Right lobe of liver (tissue), 4 donors: Measurements from ENCODE around the gene SRSF9.

ENCODE experiments used
- POLR2A ChIP-seq: fragments of 450-650 bp; IDR thresholded peaks from one replicate; pipeline ENCODE4 v1.6.1; 2017; ENCODE audit warnings: antibody characterized with exemption, mild to moderate bottlenecking
- TF ChIP-seq, protein P1 (sequence below), 4 donors: fragments of 200-600 bp in 3 of 4; fragments of 450-650 bp in 1 of 4; IDR thresholded peaks; one replicate each; pipeline versions ENCODE4 v1.5.1 to v1.8.0; 2016 to 2022; ENCODE audit warnings: antibody characterized with exemption in 4 of 4, mild to moderate bottlenecking in 2 of 4
- donor health status: DM: no; HTN: no; CAD: no.
- donor health status: DM: no; HTN: no; CAD: no.
- donor health status: DM: no; HTN: yes; CAD: no.

DNA sequence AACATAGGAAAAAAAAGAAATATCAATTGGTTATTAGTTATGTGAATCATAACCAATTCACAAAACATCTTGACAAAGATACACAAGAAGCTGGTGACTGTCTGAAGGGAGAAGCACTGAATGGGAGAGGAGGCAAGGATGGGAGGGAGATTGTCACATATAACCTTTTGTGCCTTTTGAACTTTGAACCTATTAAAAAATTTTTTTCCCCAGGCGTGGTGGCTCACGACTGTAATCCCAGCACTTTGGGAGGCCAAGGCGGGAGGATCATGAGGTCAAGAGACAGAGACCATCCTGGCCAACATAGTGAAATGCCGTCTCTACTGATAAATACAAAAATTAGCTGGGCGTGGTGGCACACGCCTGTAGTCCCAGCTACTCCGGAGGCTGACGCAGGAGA is 39.0 kb upstream of the SRSF9 start:
- no peak for TF ChIP-seq POLR2A
- TF ChIP-seq, protein P1, sequence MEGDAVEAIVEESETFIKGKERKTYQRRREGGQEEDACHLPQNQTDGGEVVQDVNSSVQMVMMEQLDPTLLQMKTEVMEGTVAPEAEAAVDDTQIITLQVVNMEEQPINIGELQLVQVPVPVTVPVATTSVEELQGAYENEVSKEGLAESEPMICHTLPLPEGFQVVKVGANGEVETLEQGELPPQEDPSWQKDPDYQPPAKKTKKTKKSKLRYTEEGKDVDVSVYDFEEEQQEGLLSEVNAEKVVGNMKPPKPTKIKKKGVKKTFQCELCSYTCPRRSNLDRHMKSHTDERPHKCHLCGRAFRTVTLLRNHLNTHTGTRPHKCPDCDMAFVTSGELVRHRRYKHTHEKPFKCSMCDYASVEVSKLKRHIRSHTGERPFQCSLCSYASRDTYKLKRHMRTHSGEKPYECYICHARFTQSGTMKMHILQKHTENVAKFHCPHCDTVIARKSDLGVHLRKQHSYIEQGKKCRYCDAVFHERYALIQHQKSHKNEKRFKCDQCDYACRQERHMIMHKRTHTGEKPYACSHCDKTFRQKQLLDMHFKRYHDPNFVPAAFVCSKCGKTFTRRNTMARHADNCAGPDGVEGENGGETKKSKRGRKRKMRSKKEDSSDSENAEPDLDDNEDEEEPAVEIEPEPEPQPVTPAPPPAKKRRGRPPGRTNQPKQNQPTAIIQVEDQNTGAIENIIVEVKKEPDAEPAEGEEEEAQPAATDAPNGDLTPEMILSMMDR (IDR thresholded peaks at IDR 0.05) = no peak
